ENCODE results near the gene CACNB3. TPM values are rescaled to one million over a fixed set of nuclear protein-coding genes. Genes with fewer than 3 reads are reported as not detected.

The CACNB3 gene
- total and polyA plus RNA-seq, 2 of the 13 experiments (the other 11 are each of a cell fraction or from before 2014, with no cell fraction given) = 0.29 to 0.54 TPM

GRCh38 chr12:48788854-48789775 lies 29.2 kb upstream of the CACNB3 start, which contains the start of gene ADCY6 (continued):
- TF ChIP-seq HNF4A (CRISPR knock-in tag; IDR thresholded peaks at IDR 0.05) = no peak
- TF ChIP-seq SATB2 (CRISPR knock-in tag; IDR thresholded peaks at IDR 0.05) = no peak
- TF ChIP-seq ELF1 (CRISPR knock-in tag; IDR thresholded peaks at IDR 0.05) = no peak
- 0 out of 2 replicates have a peak, but pooled peaks have one; percentile 24 for TF ChIP-seq RBFOX2 (IDR thresholded peaks at IDR 0.05; ENCODE audit: low read depth, low read length)
- no peak for TF ChIP-seq ZBTB4 (CRISPR knock-in tag; IDR thresholded peaks at IDR 0.05; ENCODE audit: borderline replicate concordance)
- peak; percentile 93 for TF ChIP-seq NR2C2 (CRISPR knock-in tag; IDR thresholded peaks at IDR 0.05; ENCODE audit: borderline replicate concordance)
- no peak for TF ChIP-seq ZFP36L2 (CRISPR knock-in tag; IDR thresholded peaks at IDR 0.05)
- TF ChIP-seq ZNF589 (CRISPR knock-in tag; conservative IDR thresholded peaks at IDR 0.05) = 0 out of 2 replicates have a peak, but pooled peaks have one; percentile 41
- peak; percentile 37; the same call in 1 of the 2 replicates for TF ChIP-seq BCL3 (CRISPR knock-in tag; IDR thresholded peaks at IDR 0.05)
- TF ChIP-seq YEATS4 (CRISPR knock-in tag; IDR thresholded peaks at IDR 0.05; ENCODE audit: borderline replicate concordance) = 0 out of 2 replicates have a peak, but pooled peaks have one; percentile 48
- TF ChIP-seq MAX (IDR thresholded peaks at IDR 0.05) = 0 out of 2 replicates have a peak, but pooled peaks have one; percentile 21
- TF ChIP-seq ARID4A (CRISPR knock-in tag; IDR thresholded peaks at IDR 0.05; ENCODE audit: borderline replicate concordance) = no peak
- 0 out of 2 replicates have a peak, but pooled peaks have one; percentile 21 for TF ChIP-seq ZNF343 (CRISPR knock-in tag; IDR thresholded peaks at IDR 0.05)
- TF ChIP-seq ZNF841 (CRISPR knock-in tag; IDR thresholded peaks at IDR 0.05; ENCODE audit: borderline replicate concordance) = no peak
- 0 out of 2 replicates have a peak, but pooled peaks have one; percentile 42 for TF ChIP-seq MEIS2 (CRISPR knock-in tag; IDR thresholded peaks at IDR 0.05)
- TF ChIP-seq ZBTB7B (CRISPR knock-in tag; IDR thresholded peaks at IDR 0.05) = 0 out of 2 replicates have a peak, but pooled peaks have one; percentile 30
- peak; percentile 80 for TF ChIP-seq ZFY (CRISPR knock-in tag; IDR thresholded peaks at IDR 0.05)
- peak; percentile 65; the same call in 1 of the 2 replicates for TF ChIP-seq MAZ (IDR thresholded peaks at IDR 0.05; ENCODE audit: borderline replicate concordance, low read depth, low read length)
- peak; percentile 49; the same call in 1 of the 2 replicates for TF ChIP-seq MAZ (CRISPR knock-in tag; IDR thresholded peaks at IDR 0.05; ENCODE audit: low read depth)
